HG03460 (cell line): ENCODE results near the gene SEMA5A.
"Not testable (repeated sequence)": the region's sequence is repeated elsewhere in the genome, so short reads cannot be mapped to it uniquely, and the experiment has no call there.

Experiments used
- ATAC-seq: cut with Tn5 transposase; IDR thresholded peaks from one replicate; pipeline ENCODE4 v1.9.1; 2021; ENCODE audit not compliant: unreplicated experiment

The SEMA5A gene

GRCh38 chr5:9401786-9402472 is 143.9 kb downstream of the SEMA5A start:
- no peak for ATAC-seq

GRCh38 chr5:9399783-9400182 is 146.1 kb downstream of the SEMA5A start:
- not testable (repeated sequence) for ATAC-seq

- no peak for ATAC-seq
Measured at GRCh38 chr5:9399094-9399493, 146.8 kb downstream of the SEMA5A start.

- ATAC-seq: no peak
Measured at GRCh38 chr5:9398227-9398626, 147.6 kb downstream of the SEMA5A start.

GRCh38 chr5:9396285-9396770 is 149.5 kb downstream of the SEMA5A start:
- no peak for ATAC-seq

GRCh38 chr5:9395706-9396105 is 150.2 kb downstream of the SEMA5A start:
- ATAC-seq: no peak

GRCh38 chr5:9394221-9394620 is 151.7 kb downstream of the SEMA5A start:
- ATAC-seq: no peak

- no peak for ATAC-seq
Measured at GRCh38 chr5:9392625-9393024, 153.2 kb downstream of the SEMA5A start.

- no peak for ATAC-seq
Measured at GRCh38 chr5:9391080-9391479, 154.8 kb downstream of the SEMA5A start.

- ATAC-seq: no peak
Measured at GRCh38 chr5:9390113-9390512, 155.8 kb downstream of the SEMA5A start.

GRCh38 chr5:9388941-9389674 is 156.8 kb downstream of the SEMA5A start:
- no peak for ATAC-seq

- ATAC-seq: no peak
Measured at GRCh38 chr5:9387879-9388278, 158.0 kb downstream of the SEMA5A start.

- no peak for ATAC-seq
Measured at GRCh38 chr5:9386945-9387344, 158.9 kb downstream of the SEMA5A start.

- ATAC-seq: no peak
Measured at GRCh38 chr5:9382522-9382921, 163.4 kb downstream of the SEMA5A start.

GRCh38 chr5:9381464-9381863 is 164.4 kb downstream of the SEMA5A start:
- ATAC-seq: peak; percentile 91

- no peak for ATAC-seq
Measured at GRCh38 chr5:9380109-9380508, 165.8 kb downstream of the SEMA5A start.

- ATAC-seq: no peak
Measured at GRCh38 chr5:9376363-9377117, 169.3 kb downstream of the SEMA5A start.

- ATAC-seq: no peak
Measured at GRCh38 chr5:9375756-9376155, 170.1 kb downstream of the SEMA5A start.

- no peak for ATAC-seq
Measured at GRCh38 chr5:9374025-9374424, 171.8 kb downstream of the SEMA5A start.

- ATAC-seq: no peak
Measured at GRCh38 chr5:9373571-9373970, 172.3 kb downstream of the SEMA5A start.

- no peak for ATAC-seq
Measured at GRCh38 chr5:9370256-9370655, 175.6 kb downstream of the SEMA5A start.

GRCh38 chr5:9365512-9365911 is 180.4 kb downstream of the SEMA5A start:
- no peak for ATAC-seq
